Measurements from ENCODE around the gene MROH2A.

MROH2A gene

GRCh38 chr2:233803292-233803911 is 25.3 kb downstream of the MROH2A start:
- ATAC-seq, result no peak
- TF ChIP-seq CSRNP3 (CRISPR knock-in tag; IDR thresholded peaks at IDR 0.05) (no peak), ZNF8 (CRISPR knock-in tag; IDR thresholded peaks at IDR 0.05) (no peak), TSHZ2 (CRISPR knock-in tag; IDR thresholded peaks at IDR 0.05) (no peak), SNAI2 (CRISPR knock-in tag; IDR thresholded peaks at IDR 0.05) (no peak), TOX (CRISPR knock-in tag; IDR thresholded peaks at IDR 0.05; ENCODE audit: borderline replicate concordance) (no peak), PPARA (CRISPR knock-in tag; IDR thresholded peaks at IDR 0.05; ENCODE audit: borderline replicate concordance) (no peak), ARNTL (CRISPR knock-in tag; IDR thresholded peaks at IDR 0.05; ENCODE audit: borderline replicate concordance, low read depth) (no peak), ZFP30 (CRISPR knock-in tag; IDR thresholded peaks at IDR 0.05) (no peak), ISL1 (CRISPR knock-in tag; IDR thresholded peaks at IDR 0.05) (no peak), ZNF565 (CRISPR knock-in tag; conservative IDR thresholded peaks at IDR 0.05; ENCODE audit: low read depth) (no peak), CREB5 (CRISPR knock-in tag; IDR thresholded peaks at IDR 0.05; ENCODE audit: low read depth) (no peak), BACH2 (CRISPR knock-in tag; IDR thresholded peaks at IDR 0.05; ENCODE audit: borderline replicate concordance) (no peak), ESRRG (CRISPR knock-in tag; IDR thresholded peaks at IDR 0.05) (no peak), ZFP3 (CRISPR knock-in tag; IDR thresholded peaks at IDR 0.05) (no peak), POU6F1 (CRISPR knock-in tag; IDR thresholded peaks at IDR 0.05; ENCODE audit: borderline replicate concordance, low read depth) (no peak), ZC3H10 (CRISPR knock-in tag; IDR thresholded peaks at IDR 0.05) (no peak), GLIS3 (CRISPR knock-in tag; IDR thresholded peaks at IDR 0.05) (no peak)

GRCh38 chr2:233803994-233804393 is 25.9 kb downstream of the MROH2A start:
- TF ChIP-seq PPARA (CRISPR knock-in tag; IDR thresholded peaks at IDR 0.05; ENCODE audit: borderline replicate concordance) (no peak), ESRRG (CRISPR knock-in tag; IDR thresholded peaks at IDR 0.05) (no peak), PATZ1 (CRISPR knock-in tag; IDR thresholded peaks at IDR 0.05; ENCODE audit: borderline replicate concordance) (no peak), ISL1 (CRISPR knock-in tag; IDR thresholded peaks at IDR 0.05) (no peak), ARNTL (CRISPR knock-in tag; IDR thresholded peaks at IDR 0.05; ENCODE audit: borderline replicate concordance, low read depth) (no peak), CSRNP3 (CRISPR knock-in tag; IDR thresholded peaks at IDR 0.05) (no peak), RARB (CRISPR knock-in tag; IDR thresholded peaks at IDR 0.05) (no peak), GLIS3 (CRISPR knock-in tag; IDR thresholded peaks at IDR 0.05) (no peak), TSHZ2 (CRISPR knock-in tag; IDR thresholded peaks at IDR 0.05) (no peak), CSDC2 (CRISPR knock-in tag; IDR thresholded peaks at IDR 0.05) (no peak), CREB5 (CRISPR knock-in tag; IDR thresholded peaks at IDR 0.05; ENCODE audit: low read depth) (no peak), ZNF70 (CRISPR knock-in tag; IDR thresholded peaks at IDR 0.05) (no peak), TOX (CRISPR knock-in tag; IDR thresholded peaks at IDR 0.05; ENCODE audit: borderline replicate concordance) (no peak), OSR1 (CRISPR knock-in tag; IDR thresholded peaks at IDR 0.05) (no peak)
- no peak for ATAC-seq

All from SK-N-SH treated with all-trans-retinoic acid at 6 μM for 48 hours (cell line).